WTC11 (cell line): ENCODE data around the gene ACYP1. TPM values are rescaled to one million over a fixed set of nuclear protein-coding genes. Genes with fewer than 3 reads are reported as not detected.

Experiments used
- ATAC-seq: fragments of 200-7000 bp; cut with Tn5 transposase; 2 replicates; pipeline ENCODE4 v1.10.0; 2021; ENCODE audit warnings: mild to moderate bottlenecking, moderate library complexity
- CTCF ChIA-PET: fragments of 300-600 bp; sonication (Branson Sonifier 250); formaldehyde crosslinking; loops from one replicate; lab custom pipeline; 2021; ENCODE audit warnings: antibody characterized with exemption; lab: Charles Lee
- POLR2A ChIA-PET: fragments of 350-600 bp; sonication (Branson Sonifier 250); formaldehyde crosslinking; loops from one replicate; lab custom pipeline; 2021; ENCODE audit warnings: antibody characterized with exemption; lab: Charles Lee
- DNase-seq: peaks from one replicate; pipeline ENCODE4 v3.0.0; 2021; ENCODE audit warnings: low spot score
- H3K27ac Mint-ChIP-seq: 2 replicates; pipeline ENCODE4 v1.8.0; 2021; ENCODE audit warnings: mixed read lengths
- H3K27me3 Mint-ChIP-seq: 2 replicates; pipeline ENCODE4 v1.8.0; 2021; ENCODE audit warnings: low read depth, mild to moderate bottlenecking, moderate library complexity, mixed read lengths
- H3K36me3 Mint-ChIP-seq: 2 replicates; pipeline ENCODE4 v1.8.0; 2021; ENCODE audit warnings: mixed read lengths
- H3K4me1 Mint-ChIP-seq: 2 replicates; pipeline ENCODE4 v1.8.0; 2022; ENCODE audit warnings: mixed read lengths
- H3K4me3 Mint-ChIP-seq: 2 replicates; pipeline ENCODE4 v1.8.0; 2021; ENCODE audit warnings: mild to moderate bottlenecking, moderate library complexity, mixed read lengths
- H3K9me3 Mint-ChIP-seq: 2 replicates; pipeline ENCODE4 v1.8.0; 2021; ENCODE audit warnings: mixed read lengths
- ATF3 ChIP-seq: sonication (generic); formaldehyde crosslinking; conservative IDR thresholded peaks from 2 replicates; pipeline ENCODE4 v1.8.1; 2022; ENCODE audit warnings: mild to moderate bottlenecking, missing genetic modification reagents
- CBFB ChIP-seq: sonication (generic); formaldehyde crosslinking; IDR thresholded peaks from 2 replicates; pipeline ENCODE4 v1.8.1; 2022; ENCODE audit warnings: mild to moderate bottlenecking, low read depth, missing genetic modification reagents
- E2F4 ChIP-seq: sonication (generic); formaldehyde crosslinking; IDR thresholded peaks from 2 replicates; pipeline ENCODE4 v1.8.1; 2022; ENCODE audit warnings: low read depth, mild to moderate bottlenecking, moderate library complexity, missing genetic modification reagents, borderline replicate concordance
- ESRRA ChIP-seq: sonication (generic); formaldehyde crosslinking; IDR thresholded peaks from 2 replicates; pipeline ENCODE4 v1.8.1; 2022; ENCODE audit warnings: mild to moderate bottlenecking, missing genetic modification reagents, borderline replicate concordance
- SMAD4 ChIP-seq: sonication (generic); formaldehyde crosslinking; IDR thresholded peaks from 2 replicates; pipeline ENCODE4 v1.8.0; 2022; ENCODE audit warnings: mild to moderate bottlenecking, missing genetic modification reagents
- ZNF121 ChIP-seq: sonication (generic); formaldehyde crosslinking; IDR thresholded peaks from 2 replicates; pipeline ENCODE4 v1.8.0; 2023; ENCODE audit warnings: missing genetic modification reagents
- ZNF263 ChIP-seq: sonication (generic); formaldehyde crosslinking; IDR thresholded peaks from 2 replicates; pipeline ENCODE4 v1.8.1; 2022; ENCODE audit warnings: low read depth, mild to moderate bottlenecking, moderate library complexity, missing genetic modification reagents
- ZNF425 ChIP-seq: fragments of 250-450 bp; sonication (Bioruptor Pico); conservative IDR thresholded peaks from 2 replicates; pipeline ENCODE4 v1.9.0; 2021; ENCODE audit warnings: mild to moderate bottlenecking
- ZNF512 ChIP-seq: sonication (generic); formaldehyde crosslinking; IDR thresholded peaks from 2 replicates; pipeline ENCODE4 v1.8.1; 2022; ENCODE audit warnings: missing genetic modification reagents, borderline replicate concordance
- ZNF532 ChIP-seq: fragments of 250-450 bp; sonication (Bioruptor Pico); IDR thresholded peaks from 2 replicates; pipeline ENCODE4 v1.9.0; 2021; ENCODE audit warnings: mild to moderate bottlenecking, borderline replicate concordance
- total RNA-seq: library from RNA; stranded (reverse); gene quantifications from 3 replicates; pipeline ENCODE4 v1.2.3, GENCODE V29; 2021
- TF ChIP-seq, protein P1 (sequence below): sonication (generic); formaldehyde crosslinking; IDR thresholded peaks from 2 replicates; pipeline ENCODE4 v1.8.0; 2023; ENCODE audit warnings: missing genetic modification reagents, mild to moderate bottlenecking, borderline replicate concordance
- TF ChIP-seq, protein P2 (sequence below): sonication (generic); formaldehyde crosslinking; IDR thresholded peaks from 2 replicates; pipeline ENCODE4 v1.8.1; 2022; ENCODE audit warnings: mild to moderate bottlenecking, missing genetic modification reagents, moderate library complexity, borderline replicate concordance

Gene ACYP1
- total RNA-seq, 1 experiment from 2014 or later, result 26.6 TPM

DNA sequence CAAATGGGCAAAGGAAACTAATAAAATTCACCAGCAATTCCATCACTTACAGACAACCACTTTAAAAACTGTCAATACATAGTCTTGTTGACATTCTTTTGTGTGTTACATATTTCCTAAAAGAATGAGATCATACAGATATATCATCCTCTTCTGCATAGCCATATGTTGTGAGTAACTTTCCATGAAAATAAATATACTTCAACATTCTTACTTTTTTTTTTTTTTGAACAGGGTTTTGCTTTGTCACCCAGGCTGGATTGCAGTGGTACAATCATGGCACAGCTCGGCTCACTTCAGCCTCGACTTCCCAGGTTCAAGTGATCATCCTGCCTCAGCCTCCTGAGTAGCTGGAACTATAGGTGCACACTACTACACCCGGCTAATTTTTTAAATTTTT lies 26.5 kb upstream of the ACYP1 start:
- CTCF ChIA-PET, result interaction anchor here (2.6 kb wide), 1 partner anchor 229 kb away, joined by 28 read pairs; no protein-coding TSS in a partner anchor

GRCh38 chr14:75088566-75089373 lies 24.9 kb upstream of the ACYP1 start:
- Mint-ChIP-seq H3K36me3 (peaks cover 49% of the 10 kb centered on the region), H3K27ac (peak overlapping the region; percentile 53; the same call in 1 of the 2 replicates), H3K4me3 (no peak overlapping the region), H3K27me3 (no peaks in the 10 kb centered on the region), H3K4me1 (peaks cover 6% of the 10 kb centered on the region), H3K9me3 (no peaks in the 10 kb centered on the region)
- POLR2A ChIA-PET, result interaction anchor here (0.7 to 1.5 kb wide), 3 partner anchors 68 to 811 kb away, joined by 3 to 4 read pairs (median 3); no protein-coding TSS in a partner anchor
- ATAC-seq (peak; percentile 82), DNase-seq (peak; percentile 36)
- CTCF ChIA-PET, result interaction anchor here (0.6 to 2.6 kb wide), 31 partner anchors 10 to 736 kb away, joined by 3 to 28 read pairs (median 3); partner anchors contain the start of genes ACYP1, PGF and ZC2HC1C
- TF ChIP-seq SMAD4 (CRISPR knock-in tag) (no peak), ZNF512 (CRISPR knock-in tag) (no peak), ZNF532 (CRISPR knock-in tag) (no peak), ZNF263 (CRISPR knock-in tag) (no peak), ESRRA (CRISPR knock-in tag) (no peak), E2F4 (CRISPR knock-in tag) (no peak), ATF3 (CRISPR knock-in tag) (no peak), ZNF121 (CRISPR knock-in tag) (no peak), CBFB (no peak)
- TF ChIP-seq, protein P1, sequence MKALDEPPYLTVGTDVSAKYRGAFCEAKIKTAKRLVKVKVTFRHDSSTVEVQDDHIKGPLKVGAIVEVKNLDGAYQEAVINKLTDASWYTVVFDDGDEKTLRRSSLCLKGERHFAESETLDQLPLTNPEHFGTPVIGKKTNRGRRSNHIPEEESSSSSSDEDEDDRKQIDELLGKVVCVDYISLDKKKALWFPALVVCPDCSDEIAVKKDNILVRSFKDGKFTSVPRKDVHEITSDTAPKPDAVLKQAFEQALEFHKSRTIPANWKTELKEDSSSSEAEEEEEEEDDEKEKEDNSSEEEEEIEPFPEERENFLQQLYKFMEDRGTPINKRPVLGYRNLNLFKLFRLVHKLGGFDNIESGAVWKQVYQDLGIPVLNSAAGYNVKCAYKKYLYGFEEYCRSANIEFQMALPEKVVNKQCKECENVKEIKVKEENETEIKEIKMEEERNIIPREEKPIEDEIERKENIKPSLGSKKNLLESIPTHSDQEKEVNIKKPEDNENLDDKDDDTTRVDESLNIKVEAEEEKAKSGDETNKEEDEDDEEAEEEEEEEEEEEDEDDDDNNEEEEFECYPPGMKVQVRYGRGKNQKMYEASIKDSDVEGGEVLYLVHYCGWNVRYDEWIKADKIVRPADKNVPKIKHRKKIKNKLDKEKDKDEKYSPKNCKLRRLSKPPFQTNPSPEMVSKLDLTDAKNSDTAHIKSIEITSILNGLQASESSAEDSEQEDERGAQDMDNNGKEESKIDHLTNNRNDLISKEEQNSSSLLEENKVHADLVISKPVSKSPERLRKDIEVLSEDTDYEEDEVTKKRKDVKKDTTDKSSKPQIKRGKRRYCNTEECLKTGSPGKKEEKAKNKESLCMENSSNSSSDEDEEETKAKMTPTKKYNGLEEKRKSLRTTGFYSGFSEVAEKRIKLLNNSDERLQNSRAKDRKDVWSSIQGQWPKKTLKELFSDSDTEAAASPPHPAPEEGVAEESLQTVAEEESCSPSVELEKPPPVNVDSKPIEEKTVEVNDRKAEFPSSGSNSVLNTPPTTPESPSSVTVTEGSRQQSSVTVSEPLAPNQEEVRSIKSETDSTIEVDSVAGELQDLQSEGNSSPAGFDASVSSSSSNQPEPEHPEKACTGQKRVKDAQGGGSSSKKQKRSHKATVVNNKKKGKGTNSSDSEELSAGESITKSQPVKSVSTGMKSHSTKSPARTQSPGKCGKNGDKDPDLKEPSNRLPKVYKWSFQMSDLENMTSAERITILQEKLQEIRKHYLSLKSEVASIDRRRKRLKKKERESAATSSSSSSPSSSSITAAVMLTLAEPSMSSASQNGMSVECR (CRISPR knock-in tag), result no peak
- TF ChIP-seq, protein P2, sequence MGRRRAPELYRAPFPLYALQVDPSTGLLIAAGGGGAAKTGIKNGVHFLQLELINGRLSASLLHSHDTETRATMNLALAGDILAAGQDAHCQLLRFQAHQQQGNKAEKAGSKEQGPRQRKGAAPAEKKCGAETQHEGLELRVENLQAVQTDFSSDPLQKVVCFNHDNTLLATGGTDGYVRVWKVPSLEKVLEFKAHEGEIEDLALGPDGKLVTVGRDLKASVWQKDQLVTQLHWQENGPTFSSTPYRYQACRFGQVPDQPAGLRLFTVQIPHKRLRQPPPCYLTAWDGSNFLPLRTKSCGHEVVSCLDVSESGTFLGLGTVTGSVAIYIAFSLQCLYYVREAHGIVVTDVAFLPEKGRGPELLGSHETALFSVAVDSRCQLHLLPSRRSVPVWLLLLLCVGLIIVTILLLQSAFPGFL, result no peak

More for the DNA sequence above, 26.5 kb upstream of the ACYP1 start:
- Mint-ChIP-seq H3K36me3 (peaks cover 50% of the 10 kb centered on the region), H3K27ac (no peak overlapping the region), H3K27me3 (no peaks in the 10 kb centered on the region), H3K4me1 (peaks cover 6% of the 10 kb centered on the region), H3K4me3 (no peak overlapping the region), H3K9me3 (no peaks in the 10 kb centered on the region)
- DNase-seq (no peak), ATAC-seq (no peak)
- POLR2A ChIA-PET, result no interaction called here
- no peak for TF ChIP-seq ZNF425
